ENCODE measurements around the gene LEKR1. TPM values are rescaled to one million over a fixed set of nuclear protein-coding genes. Genes with fewer than 3 reads are reported as not detected.
"Not testable (repeated sequence)": the region's sequence is repeated elsewhere in the genome, so short reads cannot be mapped to it uniquely, and the experiment has no call there.

Gene LEKR1
- total RNA-seq, 1 experiment from 2014 or later, result 0.16 TPM

DNA sequence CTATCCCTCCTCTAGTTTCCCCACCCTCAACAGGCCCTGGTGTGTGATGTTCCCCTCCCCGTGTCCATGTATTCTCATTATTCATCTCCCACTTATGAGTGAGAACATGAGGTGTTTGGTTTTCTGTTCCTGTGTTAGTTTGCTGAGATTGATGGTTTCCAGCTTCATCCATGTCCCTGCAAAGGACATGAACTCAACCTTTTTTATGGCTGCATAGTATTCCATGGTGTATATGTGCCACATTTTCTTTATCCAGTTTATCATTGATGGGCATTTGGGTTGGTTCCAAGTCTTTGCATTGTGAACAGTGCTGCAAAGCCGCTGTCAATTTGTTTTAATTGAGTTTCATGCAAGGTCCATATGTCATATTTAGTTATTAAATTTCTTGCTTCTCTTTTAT lies 88.1 kb downstream of the LEKR1 start:
- not testable (repeated sequence) for DNase-seq (ENCODE audit: low read depth in 1 of 2, low spot score in 2 of 2); H3K36me3 ChIP-seq; H3K4me3 ChIP-seq; H3K27me3 ChIP-seq (replicated peaks); H3K9me3 ChIP-seq (replicated peaks); H3K27ac ChIP-seq
- H3K4me1 ChIP-seq (replicated peaks), result peaks cover 17% of the 10 kb centered on the region

DNA sequence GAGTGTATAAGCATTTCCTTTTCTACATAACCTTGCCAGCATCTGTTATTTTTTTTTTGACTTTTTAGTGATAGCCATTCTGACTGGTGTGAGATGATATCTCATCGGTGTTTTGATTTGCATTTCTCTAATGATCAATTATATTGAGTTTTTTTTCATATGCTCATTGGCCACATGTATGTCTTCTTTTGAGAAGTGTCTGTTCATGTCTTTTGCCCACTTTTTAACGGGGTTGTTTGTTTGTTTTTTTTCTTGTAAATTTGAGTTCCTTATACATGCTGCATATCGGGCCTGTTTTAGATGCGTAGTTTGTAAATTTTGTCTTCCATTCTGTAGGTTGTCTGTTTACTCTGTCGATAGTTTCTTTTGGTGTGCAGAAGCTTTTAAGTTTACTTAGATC lies 89.2 kb downstream of the LEKR1 start:
- H3K9me3 ChIP-seq (replicated peaks), result no peaks in the 10 kb centered on the region
- peaks cover 11% of the 10 kb centered on the region for H3K4me1 ChIP-seq (replicated peaks)
- no peaks in the 10 kb centered on the region for H3K27me3 ChIP-seq (replicated peaks)

DNA sequence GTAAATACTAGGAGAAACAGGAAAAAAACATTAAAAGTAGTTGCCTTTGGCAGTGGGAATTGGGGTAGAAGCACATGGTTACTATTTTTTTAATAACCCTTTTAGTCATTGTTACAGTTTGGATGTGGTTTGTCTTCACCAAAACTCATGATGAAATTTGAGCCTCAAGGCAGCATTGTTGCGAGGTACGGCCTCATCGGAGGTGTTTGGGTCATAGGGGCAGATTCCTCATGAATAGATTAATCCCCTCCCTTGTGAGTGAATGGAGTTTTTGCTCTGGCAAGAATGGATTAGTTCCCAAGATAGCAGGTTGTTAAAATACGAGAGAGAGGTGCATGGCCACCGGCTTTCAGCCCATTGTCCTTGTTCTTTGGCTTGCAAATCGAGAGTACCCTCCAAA lies 92.6 kb downstream of the LEKR1 start:
- H3K36me3 ChIP-seq, result no peaks in the 10 kb centered on the region
- H3K4me3 ChIP-seq, result no peak overlapping the region
- H3K27ac ChIP-seq, result no peak overlapping the region
- H3K4me1 ChIP-seq (replicated peaks), result peaks cover 3% of the 10 kb centered on the region; the same call in 1 of the 2 replicates
- no peak for DNase-seq (ENCODE audit: low read depth in 1 of 2, low spot score in 2 of 2)
- H3K27me3 ChIP-seq (replicated peaks), result no peaks in the 10 kb centered on the region
- H3K9me3 ChIP-seq (replicated peaks), result no peaks in the 10 kb centered on the region

More for the DNA sequence above, 89.2 kb downstream of the LEKR1 start:
- no peak overlapping the region for H3K27ac ChIP-seq
- no peaks in the 10 kb centered on the region for H3K36me3 ChIP-seq
- DNase-seq (ENCODE audit: low read depth in 1 of 2, low spot score in 2 of 2), result no peak
- H3K4me3 ChIP-seq, result no peak overlapping the region

DNA sequence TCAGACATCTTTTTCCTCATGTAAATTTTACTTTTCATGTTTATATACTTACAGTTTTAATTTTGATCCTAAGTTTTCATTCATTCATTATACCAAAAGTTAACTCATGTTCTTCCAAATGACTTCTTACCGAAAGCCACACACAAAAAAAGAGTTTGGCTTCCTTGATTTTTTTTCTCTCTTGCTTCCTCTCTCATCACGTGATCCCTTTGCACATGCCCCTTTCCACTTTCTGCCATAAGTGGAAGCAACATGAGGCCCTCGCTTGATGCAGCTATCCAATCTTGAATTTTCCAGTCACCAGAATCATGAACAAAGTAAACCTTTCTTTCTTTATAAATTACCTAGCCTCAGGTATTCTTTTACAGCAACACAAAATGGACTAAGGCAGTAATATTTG lies 93.7 kb downstream of the LEKR1 start:
- Histone ChIP-seq H3K27ac (no peak overlapping the region), H3K4me1 (replicated peaks) (peaks cover 3% of the 10 kb centered on the region; the same call in 1 of the 2 replicates), H3K9me3 (replicated peaks) (no peaks in the 10 kb centered on the region), H3K36me3 (no peaks in the 10 kb centered on the region), H3K4me3 (no peak overlapping the region), H3K27me3 (replicated peaks) (no peaks in the 10 kb centered on the region)
- DNase-seq (ENCODE audit: low read depth in 1 of 2, low spot score in 2 of 2), result no peak

DNA sequence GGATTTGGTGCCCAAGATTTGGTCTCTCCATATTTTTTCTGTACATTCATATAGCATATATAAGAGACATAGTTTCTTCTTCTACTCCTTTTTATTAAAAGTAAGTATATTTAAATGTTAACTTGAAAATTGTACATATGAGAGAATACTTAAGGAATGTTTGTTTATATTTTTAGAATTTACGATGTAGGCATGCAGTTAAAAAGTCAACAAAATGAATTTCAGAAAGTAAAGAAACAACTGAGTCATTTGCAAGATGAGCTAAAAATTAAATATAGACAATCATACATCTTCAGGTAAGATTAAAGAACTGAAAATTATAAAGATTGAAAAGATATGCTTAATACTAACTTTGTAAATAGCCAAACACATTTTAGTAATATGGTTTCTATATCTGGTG lies 94.2 kb downstream of the LEKR1 start:
- H3K27ac ChIP-seq, result no peak overlapping the region
- peaks cover 3% of the 10 kb centered on the region; the same call in 1 of the 2 replicates for H3K4me1 ChIP-seq (replicated peaks)
- no peak for DNase-seq (ENCODE audit: low read depth in 1 of 2, low spot score in 2 of 2)
- no peaks in the 10 kb centered on the region for H3K9me3 ChIP-seq (replicated peaks)
- H3K27me3 ChIP-seq (replicated peaks), result no peaks in the 10 kb centered on the region
- no peaks in the 10 kb centered on the region for H3K36me3 ChIP-seq
- H3K4me3 ChIP-seq, result no peak overlapping the region

DNA sequence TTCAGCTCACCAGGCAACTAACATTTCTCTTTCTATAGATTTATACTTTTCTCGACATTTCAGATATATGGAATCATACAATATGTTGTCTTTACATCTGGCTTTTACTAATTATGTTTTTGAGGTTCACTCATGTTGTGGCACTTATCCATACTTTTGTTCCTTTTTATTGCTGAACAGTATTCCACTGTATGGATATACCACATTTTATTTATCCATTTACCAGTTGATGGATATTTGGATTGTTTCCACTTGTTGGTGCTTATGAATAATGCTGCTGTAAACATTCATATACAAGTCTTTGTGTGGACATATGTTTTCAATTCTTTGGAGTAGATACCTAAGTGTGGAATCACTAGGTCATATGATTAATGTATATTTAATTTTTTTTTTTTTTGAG lies 97.2 kb downstream of the LEKR1 start:
- Histone ChIP-seq H3K4me3 (no peak overlapping the region), H3K4me1 (replicated peaks) (no peaks in the 10 kb centered on the region), H3K36me3 (no peaks in the 10 kb centered on the region), H3K9me3 (replicated peaks) (no peaks in the 10 kb centered on the region), H3K27ac (no peak overlapping the region), H3K27me3 (replicated peaks) (no peaks in the 10 kb centered on the region)
- no peak for DNase-seq (ENCODE audit: low read depth in 1 of 2, low spot score in 2 of 2)

DNA sequence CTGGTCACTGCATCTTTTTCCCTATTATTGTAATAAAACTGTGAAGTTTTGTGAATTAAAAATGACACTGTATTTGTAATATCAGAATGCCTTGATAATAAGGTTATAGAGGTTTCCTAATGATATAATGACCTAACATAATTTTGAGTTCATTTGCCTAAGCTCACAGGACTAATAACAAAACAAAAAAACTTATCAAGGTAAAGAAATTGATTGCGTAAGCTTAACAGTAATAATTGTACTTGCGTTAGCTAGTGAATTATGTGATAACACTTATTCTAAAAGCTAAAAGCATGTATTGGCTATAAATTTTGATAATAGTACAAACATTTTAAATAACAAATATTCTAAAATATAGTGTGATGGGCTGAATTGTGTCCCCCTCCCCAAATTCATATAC lies 112.6 kb downstream of the LEKR1 start:
- H3K4me1 ChIP-seq (replicated peaks), result no peaks in the 10 kb centered on the region
- H3K9me3 ChIP-seq (replicated peaks), result no peaks in the 10 kb centered on the region
- H3K36me3 ChIP-seq, result no peaks in the 10 kb centered on the region
- no peak for DNase-seq (ENCODE audit: low read depth in 1 of 2, low spot score in 2 of 2)
- H3K4me3 ChIP-seq, result no peak overlapping the region
- H3K27me3 ChIP-seq (replicated peaks), result peaks cover 3% of the 10 kb centered on the region; the same call in 1 of the 2 replicates
- no peak overlapping the region for H3K27ac ChIP-seq

DNA sequence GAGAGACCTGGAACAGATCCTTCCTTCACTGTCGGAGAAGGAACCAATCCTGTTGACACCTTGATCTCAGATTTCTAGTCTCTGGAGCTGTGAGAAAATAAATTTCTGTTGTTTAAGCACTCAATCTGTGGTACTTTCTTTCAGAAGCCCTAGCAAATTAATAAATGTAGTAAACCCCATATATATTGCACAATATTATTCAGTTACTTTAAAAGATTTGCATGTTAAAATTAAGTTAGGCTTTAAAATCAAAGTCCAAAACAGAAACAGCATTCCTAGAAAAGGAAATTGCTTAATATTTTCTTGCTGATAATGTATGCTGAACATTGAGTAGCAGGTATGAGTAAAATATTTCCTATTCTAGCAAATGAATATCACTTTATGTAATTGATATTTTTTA lies 113.2 kb downstream of the LEKR1 start:
- Histone ChIP-seq H3K4me3 (no peak overlapping the region), H3K9me3 (replicated peaks) (no peaks in the 10 kb centered on the region), H3K36me3 (no peaks in the 10 kb centered on the region), H3K27ac (no peak overlapping the region), H3K27me3 (replicated peaks) (peaks cover 3% of the 10 kb centered on the region; the same call in 1 of the 2 replicates), H3K4me1 (replicated peaks) (no peaks in the 10 kb centered on the region)
- DNase-seq (ENCODE audit: low read depth in 1 of 2, low spot score in 2 of 2), result no peak

DNA sequence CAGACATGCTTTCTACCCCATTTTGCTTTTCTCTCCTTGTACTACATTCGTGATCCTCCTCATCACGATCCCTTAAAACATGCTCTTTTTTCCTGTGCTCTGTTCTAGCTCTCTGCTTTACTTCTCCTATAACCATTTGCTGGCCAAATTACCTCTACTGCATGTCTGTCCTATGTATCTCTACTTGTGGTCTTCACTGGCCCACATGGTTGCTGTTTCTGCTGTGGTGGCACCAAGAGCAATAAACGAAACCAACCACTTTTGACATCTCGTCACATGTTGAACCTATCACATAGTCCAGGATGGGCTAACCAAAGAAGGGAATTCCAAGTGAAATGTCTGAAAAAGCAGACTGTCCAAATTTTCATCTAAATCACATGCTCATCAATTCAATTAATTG lies 115.2 kb downstream of the LEKR1 start:
- no peak for DNase-seq (ENCODE audit: low read depth in 1 of 2, low spot score in 2 of 2)
- Histone ChIP-seq H3K27me3 (replicated peaks) (peaks cover 3% of the 10 kb centered on the region; the same call in 1 of the 2 replicates), H3K36me3 (no peaks in the 10 kb centered on the region)

DNA sequence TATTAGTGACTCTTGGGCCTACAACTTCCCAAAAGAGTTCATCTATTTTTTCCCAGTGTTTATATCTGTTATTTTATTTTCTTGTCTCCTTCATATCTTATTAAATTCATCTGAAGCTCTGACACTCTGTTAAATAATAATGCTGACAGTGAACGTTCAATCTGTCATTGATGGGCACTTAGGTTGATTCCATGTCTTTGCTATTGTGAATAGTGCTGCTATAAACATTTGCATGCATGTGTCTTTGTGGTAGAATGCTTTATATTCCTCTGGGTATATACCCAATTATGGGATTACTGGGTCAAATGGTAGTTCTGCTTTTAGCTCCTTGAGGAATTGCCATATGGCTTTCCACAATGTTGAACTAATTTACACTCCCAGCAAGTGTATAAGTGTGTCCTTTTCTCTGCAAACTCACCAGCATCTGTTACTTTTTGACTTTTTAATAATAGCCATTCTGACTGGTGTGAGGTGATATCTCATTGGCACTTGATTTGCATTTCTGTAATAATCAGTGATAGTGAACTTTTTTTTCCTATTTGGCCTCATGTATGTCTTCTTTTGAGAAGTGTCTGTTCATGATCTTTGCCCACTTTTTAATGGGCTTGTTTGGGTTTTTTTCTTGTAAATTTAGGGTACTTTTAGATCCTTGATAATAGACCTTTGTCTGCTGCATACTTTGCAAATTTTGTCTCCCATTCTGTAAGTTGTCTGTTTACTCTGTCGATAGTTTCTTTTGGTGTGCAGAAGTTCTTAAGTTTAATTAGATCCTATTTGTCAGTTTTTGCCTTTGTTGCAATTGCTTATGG lies 122.5 kb downstream of the LEKR1 start:
- H3K4me1 ChIP-seq (replicated peaks), result no peaks in the 10 kb centered on the region
- no peak for DNase-seq (ENCODE audit: low read depth in 1 of 2, low spot score in 2 of 2)
- H3K4me3 ChIP-seq, result no peak overlapping the region
- no peaks in the 10 kb centered on the region for H3K36me3 ChIP-seq
- 0 out of 2 replicates have a peak, but pooled peaks cover 3% of the 10 kb centered on the region for H3K27me3 ChIP-seq (replicated peaks)
- no peaks in the 10 kb centered on the region for H3K9me3 ChIP-seq (replicated peaks)
- no peak overlapping the region for H3K27ac ChIP-seq

More for the DNA sequence above, 115.2 kb downstream of the LEKR1 start:
- no peak overlapping the region for H3K27ac ChIP-seq
- H3K9me3 ChIP-seq (replicated peaks), result no peaks in the 10 kb centered on the region
- H3K4me1 ChIP-seq (replicated peaks), result no peaks in the 10 kb centered on the region
- H3K4me3 ChIP-seq, result no peak overlapping the region

DNA sequence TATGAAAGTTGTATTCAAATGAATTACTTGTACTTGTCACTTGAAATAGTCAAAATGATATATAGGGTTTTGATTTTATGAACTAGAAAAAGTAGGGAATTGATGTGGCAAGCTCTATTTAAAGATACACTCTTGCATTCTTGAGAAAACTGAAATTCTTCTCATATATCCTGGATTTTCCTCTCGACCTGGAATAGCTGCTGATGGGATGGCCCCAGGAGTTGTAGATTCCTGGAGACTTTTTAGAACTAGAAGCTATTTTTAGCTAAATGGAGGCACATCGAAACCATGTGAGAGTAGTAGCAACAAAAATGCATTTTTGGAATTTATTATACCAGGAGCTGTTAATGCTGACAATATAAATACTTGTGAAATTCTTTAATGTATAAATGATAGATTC lies 125.9 kb downstream of the LEKR1 start:
- no peak overlapping the region for H3K27ac ChIP-seq
- no peak overlapping the region for H3K4me3 ChIP-seq
- no peaks in the 10 kb centered on the region for H3K4me1 ChIP-seq (replicated peaks)
- H3K36me3 ChIP-seq, result no peaks in the 10 kb centered on the region
- peaks cover 3% of the 10 kb centered on the region; the same call in 1 of the 2 replicates for H3K27me3 ChIP-seq (replicated peaks)
- H3K9me3 ChIP-seq (replicated peaks), result 0 out of 2 replicates have a peak, but pooled peaks cover 3% of the 10 kb centered on the region
- DNase-seq (ENCODE audit: low read depth in 1 of 2, low spot score in 2 of 2), result no peak

DNA sequence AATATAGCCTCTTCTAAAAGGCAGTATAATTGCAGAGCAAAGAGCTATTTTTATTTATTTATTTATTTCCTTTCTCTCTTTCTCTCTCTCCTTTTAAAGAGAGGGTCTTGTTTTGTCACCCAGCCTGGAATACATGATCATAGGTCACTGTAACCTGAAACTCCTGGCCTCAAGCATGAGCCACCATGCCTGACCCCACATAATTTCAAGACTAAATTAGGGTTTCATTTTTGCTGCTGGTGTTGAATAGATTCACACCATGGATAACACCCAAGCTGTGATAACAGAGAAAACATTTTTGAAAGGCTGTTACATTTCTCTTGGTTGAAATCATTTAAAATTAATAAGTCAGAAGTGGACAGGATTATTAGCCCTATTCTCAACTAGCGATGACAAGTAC lies 131.6 kb downstream of the LEKR1 start:
- 0 out of 2 replicates have a peak, but pooled peaks cover 3% of the 10 kb centered on the region for H3K9me3 ChIP-seq (replicated peaks)
- no peaks in the 10 kb centered on the region; the same call in 1 of the 2 replicates for H3K27me3 ChIP-seq (replicated peaks)
- H3K36me3 ChIP-seq, result no peaks in the 10 kb centered on the region
- no peak overlapping the region for H3K27ac ChIP-seq
- no peaks in the 10 kb centered on the region for H3K4me1 ChIP-seq (replicated peaks)
- no peak for DNase-seq (ENCODE audit: low read depth in 1 of 2, low spot score in 2 of 2)
- no peak overlapping the region for H3K4me3 ChIP-seq

DNA sequence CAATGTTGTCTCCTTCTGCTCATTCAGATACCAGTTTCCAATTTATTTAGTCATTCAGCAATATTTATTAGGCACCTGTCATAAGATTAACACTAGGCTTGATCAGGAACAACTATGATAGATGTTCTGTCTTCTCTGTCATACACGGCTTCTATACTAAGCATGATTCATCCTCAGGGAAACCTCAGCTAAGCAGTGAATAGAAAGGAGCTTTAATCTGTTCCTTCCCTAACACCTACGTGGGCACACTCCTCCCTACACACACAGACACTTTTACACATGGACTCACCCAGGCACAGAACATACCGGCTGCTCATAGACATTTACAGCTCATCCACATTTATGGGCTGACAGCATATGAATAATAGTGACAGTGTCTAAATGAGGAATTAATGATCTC lies 136.9 kb downstream of the LEKR1 start:
- no peak for DNase-seq (ENCODE audit: low read depth in 1 of 2, low spot score in 2 of 2)
- Histone ChIP-seq H3K27ac (no peak overlapping the region), H3K9me3 (replicated peaks) (no peaks in the 10 kb centered on the region), H3K36me3 (no peaks in the 10 kb centered on the region), H3K4me3 (no peak overlapping the region), H3K4me1 (replicated peaks) (no peaks in the 10 kb centered on the region), H3K27me3 (replicated peaks) (no peaks in the 10 kb centered on the region)

DNA sequence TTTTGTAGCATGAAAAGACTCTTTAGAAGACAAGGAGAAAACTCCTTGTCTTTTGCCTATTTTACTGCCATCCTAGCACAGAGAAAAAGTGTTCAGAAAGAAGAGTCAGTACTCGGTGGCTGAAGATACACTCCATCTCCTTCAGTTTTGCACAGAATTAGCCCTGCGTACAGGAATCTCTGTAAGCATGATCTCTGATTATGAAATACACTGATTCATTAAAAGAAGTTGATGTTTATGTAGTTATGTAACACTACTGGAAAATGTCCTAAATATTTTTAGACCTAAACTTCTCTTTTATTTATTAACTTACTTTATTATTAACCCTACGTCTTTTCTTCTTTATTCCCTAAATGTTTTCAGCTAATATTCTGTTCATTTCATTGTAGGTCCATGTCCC lies 138.4 kb downstream of the LEKR1 start:
- H3K4me1 ChIP-seq (replicated peaks), result no peaks in the 10 kb centered on the region
- no peaks in the 10 kb centered on the region for H3K9me3 ChIP-seq (replicated peaks)
- no peaks in the 10 kb centered on the region for H3K36me3 ChIP-seq
- no peaks in the 10 kb centered on the region for H3K27me3 ChIP-seq (replicated peaks)
- no peak overlapping the region for H3K27ac ChIP-seq
- H3K4me3 ChIP-seq, result no peak overlapping the region
- no peak for DNase-seq (ENCODE audit: low read depth in 1 of 2, low spot score in 2 of 2)

Measured in SJSA1 (cell line).